WERI-Rb-1 (cell line): ENCODE data around the gene ATG13.
"Not testable (repeated sequence)": the region's sequence is repeated elsewhere in the genome, so short reads cannot be mapped to it uniquely, and the experiment has no call there.

ENCODE experiments used
- DNase-seq: peaks from one replicate; pipeline ENCODE4 v3.0.0-alpha.2; 2020
- H3K27ac ChIP-seq: fragments of 250-450 bp; sonication (Bioruptor Pico); 2 replicates; pipeline ENCODE4 v1.5.1; 2020; ENCODE audit warnings: mild to moderate bottlenecking, moderate library complexity
- H3K27me3 ChIP-seq: fragments of 250-450 bp; sonication (Bioruptor Pico); 2 replicates; pipeline ENCODE4 v1.5.1; 2021; ENCODE audit warnings: mild to moderate bottlenecking, low read depth, moderate library complexity; ENCODE audit not compliant: insufficient read depth, severe bottlenecking
- H3K36me3 ChIP-seq: fragments of 250-450 bp; sonication (Bioruptor Pico); 2 replicates; pipeline ENCODE4 v1.5.1; 2020; ENCODE audit warnings: mild to moderate bottlenecking, moderate library complexity
- H3K4me3 ChIP-seq: 2 replicates; pipeline ENCODE4 v1.5.1; 2011; ENCODE audit warnings: low read depth, mild to moderate bottlenecking, control low read depth, low read length
- H3K9me3 ChIP-seq: fragments of 250-450 bp; sonication (Bioruptor Pico); 2 replicates; pipeline ENCODE4 v1.5.1; 2021; ENCODE audit warnings: mild to moderate bottlenecking, moderate library complexity; ENCODE audit not compliant: severe bottlenecking
- TF ChIP-seq, protein P1 (sequence below): IDR thresholded peaks from 2 replicates; pipeline ENCODE4 v1.5.1; 2011; ENCODE audit warnings: low read depth, mild to moderate bottlenecking, control low read depth, inconsistent platforms, low read length

ATG13 gene

DNA sequence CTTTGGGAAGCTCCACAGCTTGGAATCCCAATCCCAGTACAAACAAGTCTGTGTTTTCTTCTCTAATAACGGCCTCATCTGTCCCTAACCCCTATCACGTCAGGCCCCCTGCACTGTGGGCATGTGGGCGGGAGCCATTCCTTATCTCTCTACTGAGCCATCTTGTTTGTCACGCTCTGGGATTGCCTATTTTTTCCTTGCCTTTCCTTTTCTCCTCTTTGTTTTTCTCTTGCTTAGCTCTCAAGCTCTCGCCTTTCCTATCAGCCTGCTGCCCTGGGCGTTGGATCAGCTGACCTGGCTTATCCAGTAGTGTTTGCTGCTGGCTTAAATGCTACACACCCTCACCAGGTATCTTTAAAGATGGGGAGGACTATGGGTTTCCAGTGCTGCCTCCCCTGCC lies 47.3 kb downstream of the ATG13 start:
- no peak overlapping the region for H3K27ac ChIP-seq
- no peak overlapping the region for H3K4me3 ChIP-seq
- H3K9me3 ChIP-seq: no peaks in the 10 kb centered on the region
- no peaks in the 10 kb centered on the region for H3K27me3 ChIP-seq
- TF ChIP-seq, protein P1, sequence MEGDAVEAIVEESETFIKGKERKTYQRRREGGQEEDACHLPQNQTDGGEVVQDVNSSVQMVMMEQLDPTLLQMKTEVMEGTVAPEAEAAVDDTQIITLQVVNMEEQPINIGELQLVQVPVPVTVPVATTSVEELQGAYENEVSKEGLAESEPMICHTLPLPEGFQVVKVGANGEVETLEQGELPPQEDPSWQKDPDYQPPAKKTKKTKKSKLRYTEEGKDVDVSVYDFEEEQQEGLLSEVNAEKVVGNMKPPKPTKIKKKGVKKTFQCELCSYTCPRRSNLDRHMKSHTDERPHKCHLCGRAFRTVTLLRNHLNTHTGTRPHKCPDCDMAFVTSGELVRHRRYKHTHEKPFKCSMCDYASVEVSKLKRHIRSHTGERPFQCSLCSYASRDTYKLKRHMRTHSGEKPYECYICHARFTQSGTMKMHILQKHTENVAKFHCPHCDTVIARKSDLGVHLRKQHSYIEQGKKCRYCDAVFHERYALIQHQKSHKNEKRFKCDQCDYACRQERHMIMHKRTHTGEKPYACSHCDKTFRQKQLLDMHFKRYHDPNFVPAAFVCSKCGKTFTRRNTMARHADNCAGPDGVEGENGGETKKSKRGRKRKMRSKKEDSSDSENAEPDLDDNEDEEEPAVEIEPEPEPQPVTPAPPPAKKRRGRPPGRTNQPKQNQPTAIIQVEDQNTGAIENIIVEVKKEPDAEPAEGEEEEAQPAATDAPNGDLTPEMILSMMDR: no peak
- DNase-seq: no peak
- H3K36me3 ChIP-seq: peaks cover 54% of the 10 kb centered on the region

DNA sequence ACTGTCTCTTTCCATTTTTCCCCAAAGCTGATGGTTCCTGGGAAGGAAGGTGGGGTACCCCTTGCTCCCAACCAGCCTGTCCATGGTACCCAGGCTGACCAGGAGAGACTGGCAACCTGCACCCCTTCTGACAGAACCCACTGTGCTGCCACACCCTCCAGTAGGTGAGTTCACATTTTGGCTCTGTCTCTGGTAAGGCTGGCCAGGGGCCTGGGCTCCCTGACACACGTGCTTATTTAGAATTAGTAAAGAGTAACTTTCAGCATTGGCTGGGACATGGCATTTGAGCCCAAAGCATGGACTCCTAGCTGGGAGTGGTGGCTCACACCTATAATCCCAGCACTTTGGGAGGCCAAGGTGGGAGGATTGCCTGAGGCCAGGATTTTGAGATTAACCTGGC lies 48.0 kb downstream of the ATG13 start:
- no peak for DNase-seq
- H3K27ac ChIP-seq: no peak overlapping the region
- no peaks in the 10 kb centered on the region for H3K9me3 ChIP-seq
- H3K4me3 ChIP-seq: no peak overlapping the region
- peaks cover 51% of the 10 kb centered on the region for H3K36me3 ChIP-seq
- TF ChIP-seq, protein P1: no peak
- H3K27me3 ChIP-seq: no peaks in the 10 kb centered on the region

DNA sequence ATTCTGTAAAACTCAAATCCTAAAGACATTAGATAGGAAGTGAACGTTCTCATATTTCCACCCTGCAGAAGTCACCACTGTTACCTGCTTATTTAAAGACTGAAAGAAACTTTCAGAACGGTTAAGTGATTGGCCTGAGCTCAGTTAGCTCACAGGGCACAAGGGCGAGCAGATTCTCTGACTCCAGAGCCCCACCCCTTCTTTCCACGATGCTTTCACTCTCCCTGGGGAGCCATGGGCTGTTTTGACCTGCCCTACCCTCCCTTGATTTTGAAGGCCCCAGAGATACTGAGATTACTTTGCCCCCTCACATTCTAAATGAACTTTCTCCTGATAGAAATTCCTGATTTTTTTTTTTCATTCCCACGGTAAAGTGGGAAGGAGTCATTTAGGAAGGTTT lies 49.2 kb downstream of the ATG13 start:
- TF ChIP-seq, protein P1: no peak
- Histone ChIP-seq H3K4me3 (no peak overlapping the region), H3K27ac (no peak overlapping the region), H3K27me3 (no peaks in the 10 kb centered on the region), H3K9me3 (no peaks in the 10 kb centered on the region), H3K36me3 (peaks cover 60% of the 10 kb centered on the region)
- DNase-seq: no peak

DNA sequence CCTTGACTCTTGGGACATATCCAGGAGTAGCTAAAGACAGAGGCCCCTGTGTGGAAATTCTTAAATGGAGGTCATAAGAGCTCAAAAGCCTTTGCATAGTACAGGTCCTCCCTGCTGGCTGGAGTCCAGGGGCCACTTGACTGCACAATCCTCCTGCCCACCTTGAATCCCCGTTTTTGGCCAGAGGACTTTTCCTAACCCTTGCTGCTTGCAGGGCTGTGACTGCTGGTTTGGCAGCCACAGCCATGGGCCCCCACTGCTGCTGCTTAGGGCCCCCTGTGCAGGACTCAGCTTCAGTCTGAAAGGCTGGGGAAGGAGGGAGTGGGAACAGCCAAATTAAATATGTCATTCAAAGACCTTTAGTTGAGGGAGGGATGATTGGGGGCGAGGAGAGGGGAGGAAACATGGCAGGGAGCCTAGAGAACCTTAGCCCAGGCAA lies 49.7 kb downstream of the ATG13 start:
- TF ChIP-seq, protein P1: no peak
- H3K9me3 ChIP-seq: no peaks in the 10 kb centered on the region
- no peaks in the 10 kb centered on the region for H3K27me3 ChIP-seq
- H3K4me3 ChIP-seq: no peak overlapping the region
- no peak overlapping the region for H3K27ac ChIP-seq
- DNase-seq: no peak
- H3K36me3 ChIP-seq: peaks cover 58% of the 10 kb centered on the region

DNA sequence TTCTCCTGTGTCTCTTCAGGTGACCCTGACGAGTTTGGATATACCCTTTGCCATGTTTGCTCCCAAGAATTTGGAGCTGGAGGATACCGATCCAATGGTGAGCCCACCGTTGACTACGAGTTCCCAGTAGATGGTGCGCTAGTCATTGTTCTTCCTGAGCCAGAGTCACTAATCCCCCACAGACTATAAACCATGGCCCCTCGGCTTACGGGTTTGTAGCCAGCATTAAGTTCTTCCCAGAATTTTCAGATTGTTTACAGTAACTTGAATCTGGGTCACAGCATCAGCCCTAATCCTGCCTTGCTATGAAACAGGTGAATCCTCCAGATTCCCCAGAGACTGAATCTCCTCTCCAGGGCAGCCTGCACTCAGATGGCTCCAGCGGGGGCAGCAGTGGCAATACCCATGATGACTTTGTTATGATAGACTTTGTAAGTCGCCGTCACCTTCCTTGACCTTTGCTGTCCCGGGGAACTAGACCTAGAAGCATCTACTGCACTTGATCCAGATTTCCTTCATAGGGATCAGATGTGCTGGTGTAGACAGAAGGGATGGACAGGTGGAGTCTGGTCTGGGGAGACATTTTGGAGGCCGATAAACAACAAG lies 51.2 kb downstream of the ATG13 start:
- Histone ChIP-seq H3K4me3 (no peak overlapping the region), H3K9me3 (no peaks in the 10 kb centered on the region), H3K27ac (peak overlapping the region; percentile 65), H3K36me3 (peaks cover 62% of the 10 kb centered on the region), H3K27me3 (no peaks in the 10 kb centered on the region)
- DNase-seq: peak; percentile 64
- TF ChIP-seq, protein P1: peak; percentile 67

DNA sequence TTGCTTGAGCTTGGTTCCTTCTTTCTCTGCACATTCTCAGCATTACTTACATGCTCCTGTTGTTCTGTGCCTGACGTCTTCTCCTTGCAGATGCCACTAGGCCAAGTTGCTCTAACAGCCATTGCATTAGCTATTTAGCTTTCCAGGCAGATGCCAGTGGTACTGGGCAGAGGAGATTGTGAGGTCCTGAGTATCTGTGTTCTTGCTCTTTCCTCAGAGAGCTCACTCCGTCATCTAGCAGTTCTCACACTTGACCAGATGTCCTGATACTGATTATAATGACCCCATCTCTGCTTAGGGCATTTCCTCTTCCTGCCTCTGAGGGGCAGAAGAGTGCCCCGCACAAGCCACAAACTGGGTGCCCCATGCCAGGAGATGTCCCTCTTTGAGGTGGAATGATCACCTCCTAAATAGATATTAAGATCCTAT lies 52.4 kb downstream of the ATG13 start:
- Histone ChIP-seq H3K27ac (no peak overlapping the region), H3K27me3 (no peaks in the 10 kb centered on the region), H3K4me3 (no peak overlapping the region), H3K9me3 (no peaks in the 10 kb centered on the region), H3K36me3 (peaks cover 57% of the 10 kb centered on the region)
- TF ChIP-seq, protein P1: peak; percentile 73
- DNase-seq: peak; percentile 28

DNA sequence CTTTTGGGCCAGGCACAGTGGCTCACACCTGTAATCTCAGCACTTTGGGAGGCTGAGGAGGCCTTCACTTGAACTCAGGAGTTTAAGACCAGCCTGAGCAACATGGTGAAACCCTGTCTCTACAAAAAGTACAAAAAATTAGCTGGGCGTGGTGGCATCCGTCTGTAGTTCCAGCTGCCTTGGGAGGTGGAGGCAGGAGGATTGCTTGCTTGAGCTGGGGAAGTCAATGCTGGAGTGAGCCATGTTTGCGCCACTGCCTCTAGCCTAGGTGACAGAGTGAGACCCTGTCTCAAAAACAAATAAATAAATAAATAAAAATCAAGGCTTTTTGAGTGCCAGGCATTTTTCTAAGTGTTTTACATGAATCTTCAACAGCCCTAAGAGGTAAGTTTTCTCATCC lies 53.2 kb downstream of the ATG13 start:
- not testable (repeated sequence) for DNase-seq, H3K4me3 ChIP-seq, H3K27ac ChIP-seq, H3K27me3 ChIP-seq, H3K9me3 ChIP-seq
- peaks cover 50% of the 10 kb centered on the region for H3K36me3 ChIP-seq
